BLaER1 (cell line): ENCODE data around the gene TBX6.

Experiments
- H3K27ac ChIP-seq: shearing (Covaris generic); formaldehyde crosslinking; 2 replicates; pipeline ENCODE4 v1.8.1; 2022
- H3K27me3 ChIP-seq: shearing (Covaris generic); formaldehyde crosslinking; 2 replicates; pipeline ENCODE4 v1.8.1; 2022
- H3K36me3 ChIP-seq: shearing (Covaris generic); formaldehyde crosslinking; 2 replicates; pipeline ENCODE4 v1.8.1; 2022
- H3K4me1 ChIP-seq: shearing (Covaris generic); formaldehyde crosslinking; 2 replicates; pipeline ENCODE4 v1.8.1; 2022
- H3K4me2 ChIP-seq: shearing (Covaris generic); formaldehyde crosslinking; 2 replicates; pipeline ENCODE4 v1.8.1; 2022
- H3K4me3 ChIP-seq: shearing (Covaris generic); formaldehyde crosslinking; 2 replicates; pipeline ENCODE4 v1.8.1; 2022
- H3K9ac ChIP-seq: shearing (Covaris generic); formaldehyde crosslinking; 2 replicates; pipeline ENCODE4 v1.8.1; 2022
- H3K9me3 ChIP-seq: shearing (Covaris generic); formaldehyde crosslinking; 2 replicates; pipeline ENCODE4 v1.8.1; 2022
- H4K20me1 ChIP-seq: shearing (Covaris generic); formaldehyde crosslinking; 2 replicates; pipeline ENCODE4 v1.8.1; 2022
- Cebpa-rat ChIP-seq: shearing (Covaris generic); IDR thresholded peaks from 2 replicates; pipeline ENCODE4 v1.8.1; 2022

Gene TBX6

GRCh38 chr16:30087181-30087898, 4.4 kb downstream of the TBX6 start:
- Histone ChIP-seq H3K4me3 (no peak overlapping the region), H4K20me1 (peaks cover 15% of the 10 kb centered on the region), H3K4me1 (peaks cover 44% of the 10 kb centered on the region), H3K9ac (no peak overlapping the region), H3K9me3 (no peaks in the 10 kb centered on the region), H3K36me3 (peaks cover 50% of the 10 kb centered on the region), H3K27ac (no peak overlapping the region), H3K27me3 (no peaks in the 10 kb centered on the region), H3K4me2 (no peak overlapping the region)
- TF ChIP-seq Cebpa-rat = no peak

GRCh38 chr16:30086291-30087140, 5.2 kb downstream of the TBX6 start:
- H3K9me3 ChIP-seq = no peaks in the 10 kb centered on the region
- no peak for TF ChIP-seq Cebpa-rat
- peak overlapping the region; percentile 53; the same call in 1 of the 2 replicates for H3K27ac ChIP-seq
- H3K4me2 ChIP-seq = peak overlapping the region; percentile 57
- H4K20me1 ChIP-seq = peaks cover 19% of the 10 kb centered on the region
- H3K4me1 ChIP-seq = peaks cover 40% of the 10 kb centered on the region
- H3K9ac ChIP-seq = 0 out of 2 replicates have a peak overlapping the region, but pooled peaks have one; percentile 41
- H3K36me3 ChIP-seq = peaks cover 56% of the 10 kb centered on the region
- H3K27me3 ChIP-seq = no peaks in the 10 kb centered on the region
- H3K4me3 ChIP-seq = no peak overlapping the region

- no peak for TF ChIP-seq Cebpa-rat
- H3K27ac ChIP-seq = peak overlapping the region; percentile 4; the same call in 1 of the 2 replicates
- no peaks in the 10 kb centered on the region for H3K9me3 ChIP-seq
- peaks cover 33% of the 10 kb centered on the region for H3K4me1 ChIP-seq
- H3K9ac ChIP-seq = peak overlapping the region; percentile 32
- no peak overlapping the region for H3K4me3 ChIP-seq
- peaks cover 25% of the 10 kb centered on the region for H4K20me1 ChIP-seq
- peaks cover 63% of the 10 kb centered on the region for H3K36me3 ChIP-seq
- no peak overlapping the region for H3K4me2 ChIP-seq
- H3K27me3 ChIP-seq = no peaks in the 10 kb centered on the region
These were observed 5.9 kb downstream of the TBX6 start for GRCh38 chr16:30085820-30086219.

- no peak for TF ChIP-seq Cebpa-rat
- no peak overlapping the region for H3K4me2 ChIP-seq
These were observed 6.5 kb downstream of the TBX6 start for GRCh38 chr16:30085247-30085646.

GRCh38 chr16:30084816-30085159, 6.9 kb downstream of the TBX6 start:
- Histone ChIP-seq H4K20me1 (peaks cover 35% of the 10 kb centered on the region), H3K9ac (no peak overlapping the region), H3K36me3 (peaks cover 74% of the 10 kb centered on the region), H3K4me1 (peaks cover 23% of the 10 kb centered on the region), H3K4me3 (no peak overlapping the region), H3K4me2 (no peak overlapping the region), H3K9me3 (no peaks in the 10 kb centered on the region), H3K27ac (no peak overlapping the region), H3K27me3 (no peaks in the 10 kb centered on the region)
- no peak for TF ChIP-seq Cebpa-rat

More at GRCh38 chr16:30085247-30085646, 6.5 kb downstream of the TBX6 start:
- Histone ChIP-seq H3K9me3 (no peaks in the 10 kb centered on the region), H3K27me3 (no peaks in the 10 kb centered on the region), H4K20me1 (peaks cover 30% of the 10 kb centered on the region), H3K4me1 (peaks cover 28% of the 10 kb centered on the region), H3K4me3 (no peak overlapping the region), H3K9ac (peak overlapping the region; percentile 32), H3K36me3 (peaks cover 69% of the 10 kb centered on the region), H3K27ac (peak overlapping the region; percentile 4; the same call in 1 of the 2 replicates)

- Histone ChIP-seq H3K27me3 (no peaks in the 10 kb centered on the region), H3K9me3 (no peaks in the 10 kb centered on the region), H3K4me1 (peaks cover 18% of the 10 kb centered on the region), H4K20me1 (peaks cover 40% of the 10 kb centered on the region), H3K4me3 (no peak overlapping the region), H3K27ac (no peak overlapping the region), H3K4me2 (no peak overlapping the region), H3K36me3 (peaks cover 79% of the 10 kb centered on the region), H3K9ac (no peak overlapping the region)
- TF ChIP-seq Cebpa-rat = no peak
These were observed 7.5 kb downstream of the TBX6 start for GRCh38 chr16:30084096-30084815.

GRCh38 chr16:30083216-30084055, 8.3 kb downstream of the TBX6 start:
- no peaks in the 10 kb centered on the region for H3K27me3 ChIP-seq
- no peak overlapping the region for H3K9ac ChIP-seq
- H3K4me3 ChIP-seq = no peak overlapping the region
- H3K4me1 ChIP-seq = peaks cover 12% of the 10 kb centered on the region
- peaks cover 87% of the 10 kb centered on the region for H3K36me3 ChIP-seq
- H3K4me2 ChIP-seq = no peak overlapping the region
- TF ChIP-seq Cebpa-rat = no peak
- no peaks in the 10 kb centered on the region for H3K9me3 ChIP-seq
- H4K20me1 ChIP-seq = peaks cover 48% of the 10 kb centered on the region
- no peak overlapping the region for H3K27ac ChIP-seq

GRCh38 chr16:30082545-30083090, 9.1 kb downstream of the TBX6 start:
- TF ChIP-seq Cebpa-rat = no peak
- Histone ChIP-seq H3K4me1 (peaks cover 19% of the 10 kb centered on the region), H3K36me3 (peaks cover 95% of the 10 kb centered on the region), H4K20me1 (peaks cover 56% of the 10 kb centered on the region), H3K4me3 (no peak overlapping the region), H3K27ac (no peak overlapping the region), H3K9ac (no peak overlapping the region), H3K4me2 (no peak overlapping the region), H3K27me3 (no peaks in the 10 kb centered on the region), H3K9me3 (no peaks in the 10 kb centered on the region)

- no peak for TF ChIP-seq Cebpa-rat
- Histone ChIP-seq H3K27me3 (no peaks in the 10 kb centered on the region), H4K20me1 (peaks cover 71% of the 10 kb centered on the region), H3K4me3 (no peak overlapping the region), H3K36me3 (peaks cover 73% of the 10 kb centered on the region), H3K4me2 (no peak overlapping the region), H3K9me3 (no peaks in the 10 kb centered on the region), H3K27ac (no peak overlapping the region), H3K9ac (no peak overlapping the region), H3K4me1 (peaks cover 29% of the 10 kb centered on the region)
These were observed 12.2 kb downstream of the TBX6 start for GRCh38 chr16:30079480-30079879.
